Nephron (organoid): Measurements from ENCODE around the gene INO80C.
A peak's percentile ranks its signal among the peaks of the same experiment; 100 is the strongest.

Experiments used
- H3K27ac Mint-ChIP-seq, 3 experiments: 2 replicates each; pipeline ENCODE4 v1.8.0; 2020; ENCODE audit warnings: mixed read lengths in 3 of 3, mild to moderate bottlenecking in 2 of 3, moderate library complexity in 1 of 3
- H3K27me3 Mint-ChIP-seq: 2 replicates; pipeline ENCODE4 v1.8.0; 2021; ENCODE audit warnings: low read depth, mild to moderate bottlenecking, moderate library complexity, mixed read lengths
- H3K36me3 Mint-ChIP-seq: 2 replicates; pipeline ENCODE4 v1.8.0; 2020; ENCODE audit warnings: low read depth, mixed read lengths
- H3K4me1 Mint-ChIP-seq: 2 replicates; pipeline ENCODE4 v1.8.0; 2020; ENCODE audit warnings: mixed read lengths
- H3K4me3 Mint-ChIP-seq, 3 experiments: 2 replicates each; pipeline ENCODE4 v1.8.0; 2020; ENCODE audit warnings: mild to moderate bottlenecking in 3 of 3, mixed read lengths in 3 of 3, moderate library complexity in 2 of 3
- H3K9me3 Mint-ChIP-seq: 2 replicates; pipeline ENCODE4 v1.8.0; 2020; ENCODE audit warnings: mixed read lengths
- CTCF ChIP-seq, 3 experiments: fragments of 200-600 bp; sonication (generic); IDR thresholded peaks; one replicate each; pipeline ENCODE4 v1.5.0; 2021; ENCODE audit warnings: antibody characterized with exemption in 3 of 3; ENCODE audit not compliant: unreplicated experiment in 3 of 3

Gene INO80C

GRCh38 chr18:35479911-35480586 lies 17.7 kb downstream of the INO80C start:
- H3K36me3 Mint-ChIP-seq: peaks cover 10% of the 10 kb centered on the region
- H3K27ac Mint-ChIP-seq: no peak overlapping the region
- no peak for TF ChIP-seq CTCF (IDR thresholded peaks at IDR 0.05; ENCODE audit: unreplicated experiment in 3 of 3)
- no peaks in the 10 kb centered on the region for H3K4me1 Mint-ChIP-seq
- H3K9me3 Mint-ChIP-seq: peaks cover under 1% of the 10 kb centered on the region
- H3K4me3 Mint-ChIP-seq: no peak overlapping the region
- H3K27me3 Mint-ChIP-seq: no peaks in the 10 kb centered on the region

GRCh38 chr18:35478520-35479435 lies 19.0 kb downstream of the INO80C start:
- Mint-ChIP-seq H3K27ac (peak overlapping the region in 2 of 3 experiments; percentile 12 to 38), H3K4me1 (no peaks in the 10 kb centered on the region), H3K27me3 (no peaks in the 10 kb centered on the region), H3K9me3 (peaks cover 5% of the 10 kb centered on the region), H3K4me3 (no peak overlapping the region), H3K36me3 (peaks cover 18% of the 10 kb centered on the region)
- no peak for TF ChIP-seq CTCF (IDR thresholded peaks at IDR 0.05; ENCODE audit: unreplicated experiment in 3 of 3)

GRCh38 chr18:35477974-35478373 lies 19.8 kb downstream of the INO80C start:
- Mint-ChIP-seq H3K4me1 (no peaks in the 10 kb centered on the region), H3K27ac (no peak overlapping the region), H3K27me3 (no peaks in the 10 kb centered on the region), H3K9me3 (peaks cover 5% of the 10 kb centered on the region), H3K36me3 (peaks cover 26% of the 10 kb centered on the region), H3K4me3 (no peak overlapping the region)
- TF ChIP-seq CTCF (IDR thresholded peaks at IDR 0.05; ENCODE audit: unreplicated experiment in 3 of 3): no peak

GRCh38 chr18:35477497-35477896 lies 20.3 kb downstream of the INO80C start:
- peaks cover 5% of the 10 kb centered on the region for H3K9me3 Mint-ChIP-seq
- no peaks in the 10 kb centered on the region for H3K4me1 Mint-ChIP-seq
- no peak overlapping the region for H3K27ac Mint-ChIP-seq
- H3K27me3 Mint-ChIP-seq: no peaks in the 10 kb centered on the region
- no peak overlapping the region for H3K4me3 Mint-ChIP-seq
- H3K36me3 Mint-ChIP-seq: peaks cover 31% of the 10 kb centered on the region
- no peak for TF ChIP-seq CTCF (IDR thresholded peaks at IDR 0.05; ENCODE audit: unreplicated experiment in 3 of 3)

- no peaks in the 10 kb centered on the region for H3K27me3 Mint-ChIP-seq
- H3K27ac Mint-ChIP-seq: no peak overlapping the region
- peaks cover 39% of the 10 kb centered on the region for H3K36me3 Mint-ChIP-seq
- H3K4me3 Mint-ChIP-seq: no peak overlapping the region
- no peaks in the 10 kb centered on the region for H3K4me1 Mint-ChIP-seq
- H3K9me3 Mint-ChIP-seq: peaks cover 5% of the 10 kb centered on the region
- no peak for TF ChIP-seq CTCF (IDR thresholded peaks at IDR 0.05; ENCODE audit: unreplicated experiment in 3 of 3)
These were observed 22.9 kb downstream of the INO80C start for GRCh38 chr18:35474884-35475283.
